ENCODE data around the gene ORM1.

ORM1 gene

GRCh38 chr9:114351932-114352331 is 29.0 kb downstream of the ORM1 start:
- intact Hi-C loops (cut with DNase I) = no loop called here
- no peak for DNase-seq

GRCh38 chr9:114355821-114356220 is 32.9 kb downstream of the ORM1 start:
- DNase-seq = peak in 1 of 10 donors; percentile 72
- intact Hi-C loops (cut with DNase I) = no loop called here

- peak in 1 of 10 donors; percentile 74 for DNase-seq
- intact Hi-C loops (cut with DNase I) = no loop called here
Measured at GRCh38 chr9:114356792-114357191, 33.9 kb downstream of the ORM1 start.

GRCh38 chr9:114357360-114357759 is 34.5 kb downstream of the ORM1 start:
- intact Hi-C loops (cut with DNase I) = no loop called here

GRCh38 chr9:114357911-114358328 is 35.0 kb downstream of the ORM1 start:
- intact Hi-C loops (cut with DNase I) = no loop called here
- peak in 1 of 10 donors; percentile 61 for DNase-seq

More at GRCh38 chr9:114357360-114357759, 34.5 kb downstream of the ORM1 start:
- no peak for DNase-seq

- DNase-seq = peak in 1 of 10 donors; percentile 74
- intact Hi-C loops (cut with DNase I) = no loop called here
Measured at GRCh38 chr9:114359801-114360200, 36.9 kb downstream of the ORM1 start.

GRCh38 chr9:114361542-114361941 is 38.6 kb downstream of the ORM1 start:
- no peak for DNase-seq
- intact Hi-C loops (cut with DNase I) = no loop called here

GRCh38 chr9:114362394-114362793 is 39.5 kb downstream of the ORM1 start:
- DNase-seq = peak in 1 of 10 donors; percentile 72
- intact Hi-C loops (cut with DNase I) = no loop called here

GRCh38 chr9:114363424-114363823 is 40.5 kb downstream of the ORM1 start:
- DNase-seq = no peak

GRCh38 chr9:114364134-114365041 is 41.5 kb downstream of the ORM1 start:
- DNase-seq = peak in 1 of 10 donors; percentile 41
- intact Hi-C loops (cut with DNase I) = no loop called here

More at GRCh38 chr9:114363424-114363823, 40.5 kb downstream of the ORM1 start:
- intact Hi-C loops (cut with DNase I) = no loop called here

GRCh38 chr9:114365194-114365593 is 42.3 kb downstream of the ORM1 start:
- intact Hi-C loops (cut with DNase I) = no loop called here
- DNase-seq = no peak

GRCh38 chr9:114366334-114367128 is 43.6 kb downstream of the ORM1 start:
- DNase-seq = peak in 1 of 10 donors; percentile 65
- intact Hi-C loops (cut with DNase I) = no loop called here

GRCh38 chr9:114367366-114367765 is 44.5 kb downstream of the ORM1 start:
- peak in 1 of 10 donors; percentile 67 for DNase-seq
- intact Hi-C loops (cut with DNase I) = no loop called here

GRCh38 chr9:114367772-114368569 is 45.1 kb downstream of the ORM1 start:
- intact Hi-C loops (cut with DNase I) = no loop called here
- DNase-seq = peak in 1 of 10 donors; percentile 66

GRCh38 chr9:114369216-114370130 is 46.6 kb downstream of the ORM1 start:
- DNase-seq = peak in 1 of 10 donors; percentile 13
- intact Hi-C loops (cut with DNase I) = no loop called here

- intact Hi-C loops (cut with DNase I) = no loop called here
- peak in 1 of 10 donors; percentile 87 for DNase-seq
Measured at GRCh38 chr9:114370251-114370967, 47.5 kb downstream of the ORM1 start.

- intact Hi-C loops (cut with DNase I) = no loop called here
- DNase-seq = peak in 9 of 10 donors; percentile 71 to 98 (median 85)
Measured at GRCh38 chr9:114370968-114371320, 48.0 kb downstream of the ORM1 start.

GRCh38 chr9:114371343-114371944 is 48.5 kb downstream of the ORM1 start:
- peak in 1 of 10 donors; percentile 74 for DNase-seq
- intact Hi-C loops (cut with DNase I) = no loop called here
